HepG2 (cell line): ENCODE data around the gene HCFC1. TPM values are rescaled to one million over a fixed set of nuclear protein-coding genes. Genes with fewer than 3 reads are reported as not detected.

ENCODE experiments used
- ATAC-seq: fragments of 200-7000 bp; cut with Tn5 transposase; 3 replicates; pipeline ENCODE4 v1.9.1; 2020; ENCODE audit warnings: mild to moderate bottlenecking, moderate library complexity
- BruUV-seq: library from RNA; stranded (reverse); fragments of 400-500 nt; replicated peaks from 2 replicates; lab custom pipeline; 2021; lab: Mats Ljungman, UMichigan
- CTCF ChIA-PET: fragments of 300-600 bp; formaldehyde crosslinking; extraction: SDS; loops from one replicate; lab custom pipeline; 2021; ENCODE audit warnings: low total read pairs, inconsistent platforms, low intra/inter-chr PET ratio; lab: Yijun Ruan, JAX
- POLR2A ChIA-PET: fragments of 350-600 bp; sonication (Branson Sonifier 250); formaldehyde crosslinking; loops from one replicate; lab custom pipeline; 2020; ENCODE audit warnings: antibody characterized with exemption, inconsistent platforms; lab: Yijun Ruan, JAX
- DNase-seq: peaks from one replicate; pipeline ENCODE4 v3.0.0-alpha.2; 2015; ENCODE audit warnings: low spot score
- FAIRE-seq: peaks from 3 replicates; lab custom pipeline; 2011; peaks lifted over from hg19 to GRCh38; lab: Jason Lieb, UNC
- H2AFZ ChIP-seq: one replicate; pipeline ENCODE4 v1.6.1; 2011; ENCODE audit warnings: low read length, inconsistent platforms
- H3K27ac ChIP-seq: fragments of 300-600 bp; 3 replicates; pipeline ENCODE4 v1.8.0; 2011; ENCODE audit warnings: mixed run types, mild to moderate bottlenecking, mixed read lengths, low read length, inconsistent platforms; ENCODE audit not compliant: insufficient read depth; ENCODE audit errors: extremely low read length
- H3K27me3 ChIP-seq, 2 experiments: fragments of 200-600 bp in 1 of 2; 2 replicates in 1 of 2; 3 replicates in 1 of 2; pipeline versions ENCODE4 v1.6.0 to v1.8.0; 2011; ENCODE audit warnings: low read length in 2 of 2, mild to moderate bottlenecking in 2 of 2, moderate library complexity in 2 of 2, inconsistent platforms in 1 of 2; ENCODE audit not compliant: insufficient read depth in 2 of 2, control insufficient read depth in 1 of 2
- H3K36me3 ChIP-seq, 2 experiments: fragments of 200-600 bp in 1 of 2; replicated peaks in 1 of 2; 2 replicates in 1 of 2; 3 replicates in 1 of 2; pipeline versions ENCODE4 v1.5.1 to v1.8.0; 2011; ENCODE audit warnings: low read length in 2 of 2, inconsistent platforms in 1 of 2; ENCODE audit not compliant: insufficient read depth in 2 of 2, control insufficient read depth in 1 of 2
- H3K4me1 ChIP-seq: 2 replicates; pipeline ENCODE4 v1.5.1; 2012; ENCODE audit warnings: low read length, inconsistent platforms; ENCODE audit not compliant: insufficient read depth
- H3K4me2 ChIP-seq: 2 replicates; pipeline ENCODE4 v1.6.0; 2011; ENCODE audit warnings: low read depth, low read length, inconsistent platforms
- H3K4me3 ChIP-seq, 3 experiments: fragments of 200-600 bp in 1 of 3; sonication (generic), shearing (Covaris generic) in 1 of 3; replicated peaks in 1 of 3; 2 replicates each; pipeline ENCODE4 v1.5.1; 2011 to 2016; ENCODE audit warnings: low read length in 3 of 3, inconsistent platforms in 2 of 3, low read depth in 2 of 3, mild to moderate bottlenecking in 2 of 3, control low read depth in 1 of 3, mixed read lengths in 1 of 3; ENCODE audit not compliant: insufficient read depth in 1 of 3
- H3K79me2 ChIP-seq: one replicate; pipeline ENCODE4 v1.6.1; 2011; ENCODE audit warnings: low read length, inconsistent platforms; ENCODE audit not compliant: insufficient read depth
- H3K9ac ChIP-seq: 2 replicates; pipeline ENCODE4 v1.6.0; 2011; ENCODE audit warnings: mild to moderate bottlenecking, low read depth, low read length, inconsistent platforms; ENCODE audit not compliant: insufficient read depth
- H3K9me3 ChIP-seq: 2 replicates; pipeline ENCODE4 v1.5.1; 2012; ENCODE audit warnings: mild to moderate bottlenecking, low read length
- H4K20me1 ChIP-seq: 2 replicates; pipeline ENCODE4 v1.6.0; 2011; ENCODE audit warnings: inconsistent platforms, mild to moderate bottlenecking, low read length, moderate library complexity; ENCODE audit not compliant: insufficient read depth
- CCDC6 ChIP-seq: sonication (generic); formaldehyde crosslinking; IDR thresholded peaks from 2 replicates; pipeline ENCODE4 v1.8.1; 2022; ENCODE audit warnings: mild to moderate bottlenecking, missing genetic modification reagents, moderate library complexity
- ELF1 ChIP-seq: sonication (generic); formaldehyde crosslinking; IDR thresholded peaks from 2 replicates; pipeline ENCODE4 v1.4.0; 2020; ENCODE audit warnings: missing genetic modification reagents
- ETV5 ChIP-seq: IDR thresholded peaks from 2 replicates; pipeline ENCODE4 v1.6.1; 2018; ENCODE audit warnings: missing biosample characterization, missing genetic modification reagents, inconsistent platforms, borderline replicate concordance
- GABPA ChIP-seq, 2 experiments: IDR thresholded peaks; 2 replicates each; pipeline ENCODE4 v1.6.1; 2011 to 2016; ENCODE audit warnings: low read depth in 2 of 2, low read length in 1 of 2, missing biosample characterization in 1 of 2, missing genetic modification characterization in 1 of 2
- GABPB1 ChIP-seq: IDR thresholded peaks from 2 replicates; pipeline ENCODE4 v1.6.1; 2016; ENCODE audit warnings: mild to moderate bottlenecking, missing genetic modification reagents, moderate library complexity, missing compliant biosample characterization
- HDAC1 ChIP-seq: sonication (generic); formaldehyde crosslinking; IDR thresholded peaks from 2 replicates; pipeline ENCODE4 v1.5.1; 2020; ENCODE audit warnings: mild to moderate bottlenecking, missing genetic modification reagents
- PHF8 ChIP-seq: sonication (generic); formaldehyde crosslinking; IDR thresholded peaks from 2 replicates; pipeline ENCODE4 v1.5.0; 2020; ENCODE audit warnings: missing genetic modification reagents
- ZNF530 ChIP-seq: sonication (generic); formaldehyde crosslinking; IDR thresholded peaks from 2 replicates; pipeline ENCODE4 v1.5.0; 2020; ENCODE audit warnings: low read depth, mild to moderate bottlenecking, missing genetic modification reagents
- ZNF772 ChIP-seq: sonication (generic); formaldehyde crosslinking; IDR thresholded peaks from 2 replicates; pipeline ENCODE4 v1.5.0; 2020; ENCODE audit warnings: mild to moderate bottlenecking, missing genetic modification reagents
- WGBS: methylation state at CpG from one replicate; pipeline ENCODE4 v1.1.6; 2017; ENCODE audit warnings: low lambda C conversion rate; 5-methylcytosine and 5-hydroxymethylcytosine counted together
- in situ Hi-C: cut with HindIII; loops from 2 replicates; pipeline ENCODE4 v1.10.0; 2017; ENCODE audit warnings: low pct_unique_long_range_greater_than_20kb; ENCODE audit not compliant: extremely low pct_ligation_motif_present
- intact Hi-C: fragments of 100-400 bp; cut with micrococcal nuclease; formaldehyde crosslinking; loops from one replicate; pipeline ENCODE4 v1.10.0; 2022; ENCODE audit not compliant: unreplicated experiment
- polyA plus RNA-seq, 8 experiments: library from polyadenylated mRNA; depleted of rRNA in 3 of 8; stranded (reverse) in 7 of 8; unstranded in 1 of 8; fragments of >200 nt; fragmentation: Illumina TruSeq in 4 of 8; extraction: Trizol in 4 of 8; gene quantifications; 2 replicates each; pipeline versions ENCODE4 v1.2.1 to v1.2.3, GENCODE V29; 2011 to 2016; ENCODE audit warnings: low read depth in 4 of 8, missing spikeins in 1 of 8, mixed read lengths in 1 of 8; ENCODE audit not compliant: insufficient read depth in 1 of 8
- total RNA-seq, 5 experiments: library from RNA; depleted of rRNA; stranded (reverse); fragments of >200 nt; fragmentation: Illumina TruSeq; extraction: Trizol; gene quantifications; 2 replicates each; pipeline ENCODE4 v1.2.3, GENCODE V29; 2016; ENCODE audit warnings: low read depth in 1 of 5
- TF ChIP-seq, protein P1 (sequence below): sonication (generic); formaldehyde crosslinking; IDR thresholded peaks from 2 replicates; pipeline ENCODE4 v1.4.0; 2020; ENCODE audit warnings: mild to moderate bottlenecking, missing genetic modification reagents
- TF ChIP-seq, protein P2 (sequence below): sonication (generic); formaldehyde crosslinking; IDR thresholded peaks from 2 replicates; pipeline ENCODE4 v1.4.0; 2020; ENCODE audit warnings: missing genetic modification reagents
- TF ChIP-seq, protein P3 (sequence below): sonication (generic); formaldehyde crosslinking; IDR thresholded peaks from 2 replicates; pipeline ENCODE4 v1.4.0; 2020; ENCODE audit warnings: missing genetic modification reagents
- TF ChIP-seq, protein P4 (sequence below): sonication (generic); formaldehyde crosslinking; IDR thresholded peaks from 2 replicates; pipeline ENCODE4 v1.4.0; 2020; ENCODE audit warnings: missing genetic modification reagents, mild to moderate bottlenecking, borderline replicate concordance

The HCFC1 gene
- total and polyA plus RNA-seq, 2 of the 13 experiments (the other 11 are each of a cell fraction or from before 2014, with no cell fraction given), result 5.8 to 17.8 TPM

DNA sequence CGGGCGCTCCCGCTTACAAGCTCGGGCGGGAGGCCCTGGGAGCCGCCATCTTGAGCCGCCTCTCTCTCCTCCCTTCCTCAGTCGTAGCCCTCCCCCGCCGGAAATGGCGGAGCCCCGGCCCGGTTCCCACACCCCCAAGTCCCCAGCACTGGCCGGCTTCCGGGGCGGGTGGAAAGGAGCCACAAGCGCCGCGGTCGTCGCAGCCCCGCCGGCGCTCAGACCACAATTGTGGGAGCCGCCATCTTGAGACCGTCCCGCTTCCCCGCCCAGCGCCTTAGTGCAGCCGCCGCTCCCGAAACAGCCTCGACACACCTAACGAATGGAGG lies 531 bp downstream of the HCFC1 start:
- FAIRE-seq, result no peak
- Histone ChIP-seq H3K36me3 (peaks cover 0 to 11% of the 10 kb centered on the region in 2 experiments; a peak in 2 of 5 replicates), H3K9ac (peak overlapping the region; percentile 100), H3K79me2 (peaks cover 56% of the 10 kb centered on the region), H2AFZ (no peak overlapping the region), H3K27me3 (no peaks in the 10 kb centered on the region; a peak in 1 of 5 replicates), H3K4me2 (peak overlapping the region; percentile 64), H3K4me1 (peaks cover 60% of the 10 kb centered on the region), H3K9me3 (no peaks in the 10 kb centered on the region), H3K27ac (peak overlapping the region; percentile 100), H3K4me3 (peak overlapping the region; percentile 85 to 90 (median 89)), H4K20me1 (peaks cover 33% of the 10 kb centered on the region)
- BruUV-seq, result no TSS peak
- DNase-seq, result peak; percentile 65
- ChIA-PET POLR2A (interaction anchor here (1.0 to 6.3 kb wide), 6 partner anchors 24 to 49 kb away, joined by 3 to 54 read pairs (median 9); partner anchors contain the start of gene NAA10), CTCF (no interaction called here)
- in situ Hi-C loops, result loop anchor here (5.0 kb wide), 1 partner anchor 41 kb away; no protein-coding TSS in a partner anchor
- intact Hi-C loops, result no loop called here
- peak; percentile 74 for ATAC-seq
- no CpG with 5 or more reads among the region's 34 CpGs for WGBS
- TF ChIP-seq ZNF530 (CRISPR knock-in tag) (no peak), ETV5 (peak; percentile 38; the same call in 1 of the 2 replicates), ZNF772 (CRISPR knock-in tag) (no peak), HDAC1 (CRISPR knock-in tag) (peak; percentile 14; the same call in 1 of the 2 replicates), GABPA (IDR thresholded peaks at IDR 0.05; ENCODE audit: low read depth, low read length) (no peak), GABPA (CRISPR knock-in tag; IDR thresholded peaks at IDR 0.05; ENCODE audit: low read depth) (peak; percentile 90), GABPB1 (CRISPR knock-in tag) (peak; percentile 90), PHF8 (CRISPR knock-in tag) (0 out of 2 replicates have a peak, but pooled peaks have one; percentile 25), CCDC6 (CRISPR knock-in tag) (0 out of 2 replicates have a peak, but pooled peaks have one; percentile 17), ELF1 (CRISPR knock-in tag) (peak; percentile 56)
- TF ChIP-seq, protein P1, sequence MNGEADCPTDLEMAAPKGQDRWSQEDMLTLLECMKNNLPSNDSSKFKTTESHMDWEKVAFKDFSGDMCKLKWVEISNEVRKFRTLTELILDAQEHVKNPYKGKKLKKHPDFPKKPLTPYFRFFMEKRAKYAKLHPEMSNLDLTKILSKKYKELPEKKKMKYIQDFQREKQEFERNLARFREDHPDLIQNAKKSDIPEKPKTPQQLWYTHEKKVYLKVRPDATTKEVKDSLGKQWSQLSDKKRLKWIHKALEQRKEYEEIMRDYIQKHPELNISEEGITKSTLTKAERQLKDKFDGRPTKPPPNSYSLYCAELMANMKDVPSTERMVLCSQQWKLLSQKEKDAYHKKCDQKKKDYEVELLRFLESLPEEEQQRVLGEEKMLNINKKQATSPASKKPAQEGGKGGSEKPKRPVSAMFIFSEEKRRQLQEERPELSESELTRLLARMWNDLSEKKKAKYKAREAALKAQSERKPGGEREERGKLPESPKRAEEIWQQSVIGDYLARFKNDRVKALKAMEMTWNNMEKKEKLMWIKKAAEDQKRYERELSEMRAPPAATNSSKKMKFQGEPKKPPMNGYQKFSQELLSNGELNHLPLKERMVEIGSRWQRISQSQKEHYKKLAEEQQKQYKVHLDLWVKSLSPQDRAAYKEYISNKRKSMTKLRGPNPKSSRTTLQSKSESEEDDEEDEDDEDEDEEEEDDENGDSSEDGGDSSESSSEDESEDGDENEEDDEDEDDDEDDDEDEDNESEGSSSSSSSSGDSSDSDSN (CRISPR knock-in tag), result peak; percentile 59; the same call in 1 of the 2 replicates
- TF ChIP-seq, protein P2, sequence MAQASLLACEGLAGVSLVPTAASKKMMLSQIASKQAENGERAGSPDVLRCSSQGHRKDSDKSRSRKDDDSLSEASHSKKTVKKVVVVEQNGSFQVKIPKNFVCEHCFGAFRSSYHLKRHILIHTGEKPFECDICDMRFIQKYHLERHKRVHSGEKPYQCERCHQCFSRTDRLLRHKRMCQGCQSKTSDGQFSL (CRISPR knock-in tag), result no peak
- TF ChIP-seq, protein P3, sequence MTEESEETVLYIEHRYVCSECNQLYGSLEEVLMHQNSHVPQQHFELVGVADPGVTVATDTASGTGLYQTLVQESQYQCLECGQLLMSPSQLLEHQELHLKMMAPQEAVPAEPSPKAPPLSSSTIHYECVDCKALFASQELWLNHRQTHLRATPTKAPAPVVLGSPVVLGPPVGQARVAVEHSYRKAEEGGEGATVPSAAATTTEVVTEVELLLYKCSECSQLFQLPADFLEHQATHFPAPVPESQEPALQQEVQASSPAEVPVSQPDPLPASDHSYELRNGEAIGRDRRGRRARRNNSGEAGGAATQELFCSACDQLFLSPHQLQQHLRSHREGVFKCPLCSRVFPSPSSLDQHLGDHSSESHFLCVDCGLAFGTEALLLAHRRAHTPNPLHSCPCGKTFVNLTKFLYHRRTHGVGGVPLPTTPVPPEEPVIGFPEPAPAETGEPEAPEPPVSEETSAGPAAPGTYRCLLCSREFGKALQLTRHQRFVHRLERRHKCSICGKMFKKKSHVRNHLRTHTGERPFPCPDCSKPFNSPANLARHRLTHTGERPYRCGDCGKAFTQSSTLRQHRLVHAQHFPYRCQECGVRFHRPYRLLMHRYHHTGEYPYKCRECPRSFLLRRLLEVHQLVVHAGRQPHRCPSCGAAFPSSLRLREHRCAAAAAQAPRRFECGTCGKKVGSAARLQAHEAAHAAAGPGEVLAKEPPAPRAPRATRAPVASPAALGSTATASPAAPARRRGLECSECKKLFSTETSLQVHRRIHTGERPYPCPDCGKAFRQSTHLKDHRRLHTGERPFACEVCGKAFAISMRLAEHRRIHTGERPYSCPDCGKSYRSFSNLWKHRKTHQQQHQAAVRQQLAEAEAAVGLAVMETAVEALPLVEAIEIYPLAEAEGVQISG (CRISPR knock-in tag), result 0 out of 2 replicates have a peak, but pooled peaks have one; percentile 31
- TF ChIP-seq, protein P4, sequence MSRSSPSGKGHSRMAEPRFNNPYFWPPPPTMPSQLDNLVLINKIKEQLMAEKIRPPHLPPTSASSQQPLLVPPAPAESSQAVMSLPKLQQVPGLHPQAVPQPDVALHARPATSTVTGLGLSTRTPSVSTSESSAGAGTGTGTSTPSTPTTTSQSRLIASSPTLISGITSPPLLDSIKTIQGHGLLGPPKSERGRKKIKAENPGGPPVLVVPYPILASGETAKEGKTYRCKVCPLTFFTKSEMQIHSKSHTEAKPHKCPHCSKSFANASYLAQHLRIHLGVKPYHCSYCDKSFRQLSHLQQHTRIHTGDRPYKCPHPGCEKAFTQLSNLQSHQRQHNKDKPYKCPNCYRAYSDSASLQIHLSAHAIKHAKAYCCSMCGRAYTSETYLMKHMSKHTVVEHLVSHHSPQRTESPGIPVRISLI (CRISPR knock-in tag), result no peak
